NCI-H1417 treated with DMSO at 0.1 percent for 48 hours (cell line): ENCODE measurements around the gene CAMTA1.
"Not testable (repeated sequence)": the region's sequence is repeated elsewhere in the genome, so short reads cannot be mapped to it uniquely, and the experiment has no call there.

ENCODE experiments used
- DNase-seq: peaks from one replicate; lab custom pipeline; 2025; lab: John Stamatoyannopoulos, UW

CAMTA1 gene

DNA sequence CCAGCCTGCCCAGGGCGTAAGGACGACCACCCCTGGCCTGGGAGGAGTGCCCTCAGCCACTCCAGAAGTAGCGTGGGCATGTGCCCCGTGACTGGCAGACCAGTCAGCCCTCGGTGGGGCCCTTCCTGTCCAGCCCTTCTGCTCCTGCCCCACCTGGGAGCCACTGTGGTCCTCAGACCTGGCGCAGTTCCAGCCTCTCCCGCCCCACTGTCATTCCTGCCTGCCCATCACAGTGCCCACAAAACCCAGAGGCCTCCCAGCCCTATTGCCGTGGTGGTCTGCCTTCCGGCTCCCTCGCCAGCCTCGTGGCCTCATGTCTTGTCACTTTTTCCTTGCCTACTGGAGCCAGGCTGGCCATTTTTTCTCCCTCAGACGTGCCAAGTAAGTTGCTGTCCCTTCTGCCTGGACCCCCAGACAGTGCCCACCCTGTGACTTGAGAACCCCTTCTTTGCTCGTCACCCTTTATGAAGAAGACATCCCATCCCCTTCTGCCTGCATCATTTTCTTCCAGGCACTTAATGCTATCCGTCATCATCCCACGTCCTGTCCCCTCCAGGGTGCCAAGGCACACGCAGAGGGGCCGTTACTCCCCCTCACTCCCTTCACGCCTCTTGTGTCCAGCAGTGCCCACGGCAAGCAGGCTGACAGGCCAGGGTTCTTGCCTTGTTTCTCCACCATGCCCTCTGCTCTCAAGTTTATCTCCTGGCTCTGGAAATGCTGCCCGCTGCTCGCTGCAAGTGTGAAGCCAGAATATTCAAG is 122.6 kb downstream of the CAMTA1 start:
- DNase-seq, result no peak

DNA sequence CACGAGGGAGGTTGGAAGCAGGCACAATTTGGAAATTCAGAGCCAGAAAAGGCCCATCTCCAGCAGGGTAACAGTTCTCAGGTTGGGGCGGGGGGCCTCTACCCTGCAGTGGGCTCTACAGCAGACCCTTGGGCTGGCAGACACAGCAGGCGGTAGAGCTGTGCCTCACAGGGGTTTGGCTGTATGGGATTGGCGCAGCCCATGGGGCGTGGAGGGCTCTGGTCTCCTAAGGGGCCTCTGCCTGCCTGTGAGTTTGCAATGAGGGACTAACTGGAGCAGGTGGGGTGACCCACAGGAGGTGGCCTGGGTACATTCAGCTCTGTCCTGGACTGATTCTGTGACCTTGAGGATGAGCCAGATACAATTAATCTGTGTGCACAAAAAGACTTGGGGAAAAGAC is 124.1 kb downstream of the CAMTA1 start:
- DNase-seq, result no peak

DNA sequence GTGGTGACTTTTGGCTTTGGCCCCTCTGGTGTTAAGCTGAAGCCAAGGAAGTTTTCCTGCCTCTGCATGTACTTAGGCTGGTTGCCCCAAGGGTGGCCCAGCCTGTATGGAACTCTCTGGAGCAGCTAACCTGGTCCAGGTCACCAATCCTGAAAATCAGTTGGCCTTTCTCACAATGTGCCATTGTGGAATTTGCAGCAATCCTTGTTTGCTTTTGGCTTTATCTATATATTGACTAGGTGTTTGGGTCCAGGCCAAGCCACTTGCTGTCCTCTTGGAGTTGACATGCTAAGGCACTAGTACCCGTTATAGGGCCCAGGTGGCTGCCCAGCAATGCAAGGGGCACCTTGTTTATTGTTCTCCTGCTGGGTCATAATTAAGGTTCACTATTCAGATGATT is 124.6 kb downstream of the CAMTA1 start:
- no peak for DNase-seq

DNA sequence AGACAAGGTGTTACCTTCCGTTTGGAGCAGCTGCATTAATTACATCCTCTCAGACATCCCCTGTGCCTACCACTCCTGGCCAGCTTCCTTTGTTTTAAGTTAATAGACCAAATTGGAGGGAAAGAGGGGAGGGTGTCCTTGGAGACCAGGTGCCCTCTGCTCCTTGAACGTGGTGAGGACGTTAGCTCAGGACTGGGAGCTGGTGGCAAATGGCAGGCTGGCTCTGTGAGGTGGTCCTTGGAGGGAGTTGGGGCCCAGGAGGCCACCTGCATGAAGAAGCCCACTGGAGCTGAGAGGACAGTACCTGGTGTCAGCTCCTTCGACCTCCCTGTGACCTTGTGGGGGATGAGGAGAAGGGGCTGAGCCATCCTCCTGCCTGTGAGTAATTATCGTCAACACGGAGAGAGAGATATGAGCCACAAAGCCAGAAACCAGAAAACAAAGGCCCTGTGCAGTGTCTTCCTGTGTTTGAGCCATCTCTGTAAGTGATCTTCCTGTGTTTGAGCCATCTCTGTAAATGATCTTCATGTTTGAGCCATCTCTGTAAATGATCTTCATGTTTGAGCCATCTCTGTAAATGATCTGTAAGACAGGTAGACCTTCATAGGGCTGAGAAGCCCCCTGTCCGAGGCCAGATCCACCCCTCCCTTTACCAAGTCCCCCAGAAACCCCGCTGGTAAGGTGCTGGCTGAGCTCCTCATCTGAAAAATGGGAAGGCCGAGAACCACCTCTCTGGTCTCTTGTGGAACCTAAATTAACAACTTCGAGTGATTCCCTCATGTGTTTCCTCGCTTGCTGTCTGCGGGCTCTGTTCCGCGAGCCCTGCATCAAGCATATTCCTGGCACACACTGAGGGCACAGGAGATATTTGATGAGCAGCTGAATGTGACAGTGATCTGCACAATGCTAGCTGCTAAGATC is 126.0 kb downstream of the CAMTA1 start:
- no peak for DNase-seq

DNA sequence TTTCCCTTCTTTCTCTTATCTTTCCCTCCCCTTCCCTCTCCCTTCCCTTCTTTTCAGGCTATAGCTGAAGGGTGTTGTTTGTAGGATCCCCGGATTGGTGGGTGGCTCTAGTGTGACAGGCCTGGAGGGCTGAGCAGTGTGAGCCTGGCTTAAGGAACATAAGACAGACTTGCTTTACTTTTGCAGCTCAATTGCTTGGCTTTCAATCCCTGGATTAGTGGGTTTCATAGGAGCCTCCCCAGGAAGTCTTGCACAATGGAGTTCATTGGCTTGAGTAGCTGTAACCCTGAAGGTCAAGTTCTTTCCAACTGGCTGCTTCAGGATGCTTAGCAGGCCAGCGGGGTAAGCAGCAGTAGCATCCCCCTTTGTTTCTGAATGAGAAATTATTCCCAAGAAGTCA is 126.7 kb downstream of the CAMTA1 start:
- no peak for DNase-seq

DNA sequence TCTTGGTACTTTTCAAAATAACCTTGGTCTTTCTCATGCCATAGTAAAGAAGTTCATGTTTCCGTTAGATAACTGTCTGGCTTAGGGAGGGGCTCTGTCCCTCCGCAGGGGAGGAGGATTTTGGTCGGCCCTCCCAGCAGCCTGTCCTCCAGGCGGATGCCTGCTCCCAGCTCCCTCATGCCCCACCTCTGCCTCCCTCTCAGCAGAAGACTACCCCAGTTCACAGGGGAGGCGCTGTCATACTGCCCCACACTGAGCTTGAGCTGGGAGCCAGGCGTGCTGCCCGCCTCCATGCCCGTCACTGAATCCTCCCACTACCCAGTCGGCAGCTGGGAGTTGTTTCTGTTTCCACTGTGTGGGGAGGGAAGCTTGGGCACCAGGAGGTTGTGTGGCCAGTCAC is 127.3 kb downstream of the CAMTA1 start:
- DNase-seq, result no peak

DNA sequence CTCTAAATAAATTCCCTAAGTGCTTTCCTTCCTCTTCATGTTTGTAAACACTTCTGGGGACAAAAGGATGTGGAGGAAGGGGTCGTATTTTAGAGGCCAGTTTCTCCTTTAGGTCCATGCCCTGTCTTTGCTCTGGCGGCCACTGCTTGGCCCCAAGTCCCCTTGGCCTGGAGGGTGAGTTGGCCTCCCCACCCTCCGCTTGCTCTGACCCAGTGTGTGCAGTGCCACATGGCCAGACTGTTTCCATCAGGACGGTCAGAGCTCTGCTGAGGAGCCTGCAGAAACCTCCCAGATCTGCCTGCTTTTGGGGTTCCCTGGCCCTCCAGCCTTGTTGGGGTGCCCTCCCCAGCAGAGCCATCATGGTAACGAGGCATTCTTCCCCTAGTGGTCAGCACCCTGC is 127.8 kb downstream of the CAMTA1 start:
- DNase-seq, result no peak

DNA sequence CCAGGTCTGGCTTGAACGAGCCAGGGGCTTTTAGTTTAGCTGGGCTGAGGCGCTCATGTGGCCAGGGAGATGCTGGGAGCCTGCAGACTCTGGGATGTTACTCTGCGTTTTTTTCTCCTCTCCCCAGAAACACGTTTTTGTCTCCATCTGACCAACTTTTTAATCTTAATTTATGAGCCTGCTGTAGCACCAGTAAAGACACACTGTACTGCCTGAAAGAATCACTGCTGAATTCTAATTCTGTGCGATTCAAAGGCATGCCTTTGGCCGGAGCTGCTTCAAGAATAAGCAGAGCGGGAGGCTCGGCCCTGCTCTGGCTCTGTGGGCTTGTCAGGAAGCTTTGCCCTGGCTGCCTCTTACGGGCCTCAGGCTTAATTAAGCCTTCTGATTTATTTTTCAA is 129.5 kb downstream of the CAMTA1 start:
- DNase-seq, result no peak

DNA sequence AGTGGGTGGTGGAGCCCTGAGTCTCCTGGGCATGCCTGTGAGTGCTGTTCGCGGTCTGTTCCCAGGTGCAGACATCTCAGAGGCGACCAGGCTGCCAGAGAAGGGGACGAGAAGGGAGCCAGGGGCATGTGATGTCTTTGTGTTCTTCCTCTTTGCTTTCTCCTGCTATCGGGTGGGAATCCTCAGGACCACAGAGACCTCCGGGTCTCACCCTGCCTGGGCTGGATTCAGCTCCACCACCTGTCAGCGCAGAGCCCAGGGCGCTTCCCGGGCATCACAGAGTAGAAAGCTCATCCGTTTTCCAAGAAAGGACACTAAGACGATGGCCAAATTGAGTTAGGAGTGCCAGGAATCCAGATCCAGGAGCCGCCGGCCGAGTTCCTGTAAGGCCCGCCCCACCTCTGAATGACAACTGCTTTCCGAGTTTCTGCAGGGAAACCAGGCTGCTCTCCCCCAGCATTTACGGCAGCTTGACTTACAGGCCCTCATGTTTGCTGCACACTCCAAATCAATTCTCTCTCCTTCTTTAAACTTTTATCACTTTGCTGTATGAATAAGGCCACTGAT is 130.8 kb downstream of the CAMTA1 start:
- DNase-seq, result no peak

DNA sequence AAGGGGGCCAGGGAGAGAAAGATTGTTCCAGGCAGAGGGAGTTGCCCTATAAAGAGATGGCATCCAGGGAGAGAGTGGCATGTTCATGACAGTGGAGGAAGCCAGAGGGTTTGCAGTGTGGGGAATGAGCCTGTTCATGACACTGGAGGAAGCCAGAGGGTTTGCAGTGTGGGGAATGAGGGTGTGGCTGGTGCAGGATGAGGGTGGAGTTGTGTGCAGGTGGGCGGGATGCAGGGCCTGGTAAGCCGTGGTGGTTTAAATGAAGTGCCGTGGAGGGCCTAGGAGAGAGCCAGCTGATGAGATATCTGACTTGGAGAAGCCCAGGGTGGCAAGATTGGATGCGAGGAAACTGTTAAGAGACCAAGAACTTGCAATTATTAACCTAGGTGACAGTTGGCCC is 131.8 kb downstream of the CAMTA1 start:
- no peak for DNase-seq

DNA sequence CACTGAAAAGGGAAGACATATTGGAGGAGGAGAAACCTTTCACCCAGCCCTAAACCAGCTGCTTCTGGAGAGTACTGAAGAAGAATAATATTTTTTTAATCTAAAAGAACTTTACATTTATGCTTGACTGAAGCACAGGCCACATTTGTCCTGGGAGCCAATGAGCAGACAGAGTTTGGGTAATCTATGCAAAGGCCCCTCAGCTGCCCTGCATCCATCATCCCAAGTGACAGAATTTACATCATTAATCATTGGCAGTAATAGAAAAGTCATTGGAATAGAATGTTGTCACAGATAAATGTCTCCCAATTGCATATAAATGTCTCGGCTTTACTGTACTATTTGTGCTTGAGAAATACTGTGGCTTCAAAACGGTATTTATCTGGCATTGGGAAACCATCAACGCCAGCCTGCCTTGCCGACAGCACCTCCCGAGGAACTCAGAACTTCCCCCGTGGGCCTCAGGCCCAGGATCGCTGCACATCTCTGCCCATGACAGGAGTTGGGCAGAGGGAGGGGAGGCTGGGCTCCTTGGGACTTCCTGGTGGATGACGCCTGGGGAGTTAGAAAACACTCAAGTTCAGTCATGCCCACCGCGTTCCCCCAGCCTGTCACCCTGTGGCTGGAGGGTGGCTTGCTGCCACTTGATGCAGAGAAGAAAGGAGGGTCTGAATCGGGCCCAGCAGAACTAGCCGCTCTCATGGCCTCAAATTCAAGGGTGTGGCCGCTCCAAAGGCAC is 133.1 kb downstream of the CAMTA1 start:
- DNase-seq, result no peak

DNA sequence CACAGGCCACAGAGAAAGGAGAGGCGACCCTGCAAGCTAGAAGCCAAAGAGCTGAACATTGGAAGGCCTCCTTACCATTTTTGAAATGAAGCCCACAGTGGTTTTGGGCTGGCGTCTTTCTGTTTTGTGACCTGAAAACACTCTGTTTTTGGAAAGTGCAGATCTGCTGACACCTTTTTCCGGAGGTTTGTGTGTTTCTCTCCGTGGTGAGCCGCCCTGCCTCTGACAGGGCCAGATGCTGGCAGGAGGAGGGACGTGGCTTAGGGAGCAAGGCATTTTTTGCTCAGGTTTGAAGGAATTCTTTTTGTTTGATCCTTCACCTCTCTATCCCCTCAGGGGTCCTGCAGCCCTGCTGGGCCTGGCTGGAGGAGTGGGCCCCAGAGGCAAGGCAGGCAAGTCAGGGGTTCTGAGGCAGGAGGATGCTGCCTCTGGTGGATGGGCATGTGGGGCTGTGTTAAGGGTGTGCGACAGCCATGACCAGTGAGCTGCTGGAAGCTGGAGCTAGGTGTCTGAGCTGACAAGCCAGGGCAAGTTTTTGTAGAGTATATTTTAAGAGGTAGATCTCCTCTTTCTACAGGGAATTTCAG is 133.8 kb downstream of the CAMTA1 start:
- no peak for DNase-seq

DNA sequence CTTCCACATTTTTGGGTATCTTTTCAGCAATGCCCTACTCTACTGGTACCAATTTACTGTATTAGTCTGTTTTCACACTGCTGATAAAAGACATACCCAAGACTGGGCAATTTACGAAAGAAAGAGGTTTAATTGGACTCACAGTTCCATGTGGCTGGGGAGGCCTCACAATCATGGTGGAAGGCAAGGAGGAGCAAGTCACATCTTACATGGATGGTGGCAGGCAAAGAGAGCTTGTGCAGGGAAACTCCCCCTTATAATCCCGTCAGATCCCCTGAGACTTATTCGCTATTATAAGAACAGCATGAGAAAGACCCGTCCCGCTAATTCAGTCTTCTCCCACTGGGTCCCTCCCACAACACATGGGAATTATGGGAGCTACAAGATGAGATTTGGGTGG is 136.3 kb downstream of the CAMTA1 start:
- DNase-seq, result not testable (repeated sequence)

DNA sequence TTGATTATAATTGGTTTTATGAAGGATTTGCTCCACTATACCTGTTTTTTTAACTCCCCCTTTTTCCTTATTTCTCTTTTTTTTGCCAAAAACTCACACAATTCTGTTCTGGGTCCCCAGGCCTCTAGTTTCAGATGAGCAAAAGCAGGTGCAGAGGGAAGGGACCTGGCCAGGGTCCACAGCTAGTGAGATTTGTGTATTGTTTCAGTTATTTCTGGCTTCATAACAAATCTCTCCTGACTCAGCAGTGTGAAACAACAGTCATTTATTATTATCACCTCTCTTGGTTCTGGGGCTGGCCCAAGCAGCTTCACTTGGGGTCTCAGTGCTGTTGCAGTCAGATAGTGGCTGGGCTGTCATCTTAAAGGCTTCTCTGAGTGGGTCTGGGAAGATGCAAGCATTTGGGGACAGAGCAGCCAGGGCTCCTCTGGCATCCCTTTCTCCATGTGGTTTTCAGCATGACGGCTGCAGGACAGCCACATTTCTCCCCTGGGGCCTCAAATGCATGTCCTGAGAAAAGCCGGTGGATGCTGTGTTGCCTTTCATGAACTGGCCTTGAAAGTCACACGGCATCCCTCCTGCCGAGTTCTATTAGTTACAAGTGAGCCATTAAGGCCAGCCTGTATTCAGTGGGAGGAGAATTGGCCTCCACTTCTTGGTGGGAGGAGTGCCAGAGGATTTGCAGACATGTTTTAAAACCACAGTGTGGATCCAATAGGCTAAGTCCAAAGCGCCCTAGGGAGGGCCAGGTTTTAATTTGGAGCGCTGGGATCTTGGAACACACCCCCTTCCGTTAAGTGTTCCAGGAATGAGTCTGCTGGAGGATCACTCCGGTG is 137.1 kb downstream of the CAMTA1 start:
- peak; percentile 64 for DNase-seq

DNA sequence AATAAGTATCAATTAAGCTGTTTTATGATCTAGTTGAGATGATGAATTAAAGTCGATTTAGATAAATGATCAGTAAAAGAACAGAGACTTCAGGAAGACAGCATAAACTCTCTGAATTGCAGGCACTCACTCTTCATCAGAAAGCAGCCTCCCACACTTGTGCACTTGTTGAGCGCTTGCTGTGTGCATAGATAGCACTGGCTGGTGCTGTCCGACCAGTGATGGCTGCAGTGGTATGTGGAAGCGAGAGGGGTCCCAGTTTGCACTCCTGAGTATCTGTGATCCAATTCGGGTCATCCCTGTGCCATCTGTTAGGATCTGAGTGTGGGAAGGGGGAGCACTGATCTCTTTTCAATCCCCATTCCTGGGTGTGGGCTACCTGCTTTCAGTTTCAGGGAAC is 137.8 kb downstream of the CAMTA1 start:
- DNase-seq, result no peak

DNA sequence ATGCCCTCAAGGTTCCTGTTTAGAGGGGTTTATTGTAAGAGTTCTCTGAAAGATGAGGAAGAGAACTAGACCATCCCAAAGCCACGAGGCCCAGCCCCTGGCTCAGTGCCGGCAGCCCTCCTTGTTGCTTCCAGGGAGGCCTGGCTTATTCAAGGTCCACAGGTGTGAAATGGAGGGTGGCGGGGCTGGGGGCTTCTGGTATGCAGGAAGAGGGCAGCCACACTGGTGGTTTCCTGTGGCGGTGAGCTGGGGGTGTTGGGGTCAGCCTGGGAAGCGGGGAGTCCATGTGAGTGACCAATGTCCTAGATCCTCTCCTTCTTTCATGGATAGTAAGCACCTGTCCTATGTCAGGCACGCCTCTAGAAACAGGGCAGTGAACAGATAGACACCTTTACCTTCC is 138.2 kb downstream of the CAMTA1 start:
- no peak for DNase-seq

DNA sequence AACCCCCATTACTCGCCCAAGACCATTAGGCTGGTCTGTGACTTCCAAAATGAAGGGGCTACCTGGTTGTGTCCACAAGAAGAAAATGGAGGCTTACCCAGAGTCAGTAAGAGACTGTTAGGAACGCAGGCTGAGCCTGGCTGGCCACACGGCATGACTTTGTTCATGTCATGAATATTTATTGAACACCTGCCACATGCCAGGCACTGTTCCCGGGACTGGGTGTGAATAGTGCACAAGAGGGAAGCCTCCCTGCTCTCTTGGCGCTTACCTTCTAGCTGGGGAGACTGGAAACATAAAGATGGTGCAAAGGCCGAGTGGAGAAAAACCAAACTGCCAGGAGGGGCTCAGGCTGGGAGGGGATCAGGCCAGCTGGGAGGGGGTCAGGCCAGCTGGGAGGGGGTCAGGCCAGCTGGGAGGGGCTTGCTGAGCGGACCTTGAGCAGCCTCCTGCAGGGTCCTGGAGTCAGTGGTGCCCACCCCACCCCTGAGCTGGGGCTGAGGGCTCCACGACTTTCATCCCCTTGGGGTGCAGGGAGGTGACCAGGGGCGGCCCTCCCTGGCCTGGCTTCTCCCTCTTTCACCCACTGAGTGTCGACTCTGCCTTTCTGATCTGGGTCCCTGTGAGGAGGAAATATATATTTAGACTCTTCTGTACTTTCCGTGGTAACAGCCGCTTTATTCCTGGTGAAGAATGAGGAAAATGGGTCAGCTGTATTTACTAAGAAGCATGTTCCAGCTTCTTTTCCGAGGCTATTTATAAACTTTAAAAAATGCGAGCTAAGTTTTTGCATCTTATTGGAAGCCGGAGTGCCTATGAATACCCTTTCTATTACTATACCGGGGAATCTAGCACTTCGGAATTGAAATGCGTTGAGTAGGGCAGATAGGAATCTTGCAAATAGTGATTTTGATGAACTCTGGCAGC is 139.0 kb downstream of the CAMTA1 start:
- no peak for DNase-seq

DNA sequence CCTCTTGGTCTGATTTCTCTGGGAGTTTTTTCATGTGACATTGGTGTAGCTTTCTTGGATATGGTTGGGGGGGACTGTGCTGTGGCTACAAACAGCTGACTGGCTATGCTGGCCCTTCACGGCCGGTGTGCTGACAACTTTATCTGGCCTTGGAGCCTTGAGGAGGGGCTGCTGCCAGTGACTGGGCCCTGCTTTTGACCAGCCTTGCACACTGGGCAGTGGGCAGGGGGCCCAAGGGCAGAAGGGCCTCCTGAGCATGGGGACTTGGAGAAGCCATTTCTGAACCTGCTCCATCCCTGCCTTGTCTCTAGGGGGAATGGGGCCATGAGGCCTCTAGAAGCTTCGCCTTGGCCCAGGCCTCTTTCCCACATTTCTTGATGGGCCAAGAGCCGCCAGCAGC is 139.6 kb downstream of the CAMTA1 start:
- DNase-seq, result no peak

DNA sequence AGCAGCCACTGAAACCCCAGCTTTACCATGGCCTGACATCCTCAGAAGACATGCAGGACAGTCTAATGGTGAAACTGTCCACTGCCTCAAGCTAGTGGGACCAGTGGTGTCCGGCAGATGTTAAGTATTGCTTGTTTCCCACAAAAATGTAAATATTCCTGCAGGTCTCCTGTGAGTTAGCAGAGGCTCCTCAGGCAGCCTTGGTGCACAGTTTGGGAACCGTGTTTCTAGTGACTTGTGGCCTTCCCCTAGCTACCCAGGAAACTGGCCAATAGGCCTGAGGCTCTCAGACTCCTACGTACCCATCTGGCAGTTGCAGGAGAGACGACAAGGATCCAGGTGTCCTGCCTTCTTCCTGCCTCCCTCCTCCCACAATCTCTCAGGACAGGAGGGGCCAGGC is 142.4 kb downstream of the CAMTA1 start:
- DNase-seq, result no peak
